GM23338 (cell line): ENCODE data around the gene NRK. TPM values are rescaled to one million over a fixed set of nuclear protein-coding genes. Genes with fewer than 3 reads are reported as not detected.

ENCODE experiments used
- ATAC-seq: fragments of 200-7000 bp; cut with Tn5 transposase; 3 replicates; pipeline ENCODE4 v1.9.1; 2020
- DNase-seq: peaks from one replicate; pipeline ENCODE4 v3.0.0-alpha.2; 2015; ENCODE audit warnings: low spot score
- H2AFZ ChIP-seq: fragments of 200-600 bp; sonication (generic); 2 replicates; pipeline ENCODE4 v1.8.0; 2016; ENCODE audit warnings: antibody characterized with exemption, mild to moderate bottlenecking, moderate library complexity
- H3F3A ChIP-seq: fragments of 200-600 bp; sonication (generic); replicated peaks from 2 replicates; pipeline ENCODE4 v1.8.0; 2017; ENCODE audit warnings: antibody characterized with exemption, mixed run types, low read depth
- H3K27ac ChIP-seq: fragments of 200-600 bp; sonication (generic); 2 replicates; pipeline ENCODE4 v1.6.1; 2016; ENCODE audit warnings: low read depth
- H3K27me3 ChIP-seq: fragments of 200-600 bp; sonication (generic); 2 replicates; pipeline ENCODE4 v1.8.0; 2016; ENCODE audit warnings: mild to moderate bottlenecking, mixed run types, moderate library complexity; ENCODE audit not compliant: insufficient read depth
- H3K36me3 ChIP-seq: fragments of 200-600 bp; sonication (generic); 2 replicates; pipeline ENCODE4 v1.8.0; 2016; ENCODE audit warnings: mild to moderate bottlenecking; ENCODE audit not compliant: insufficient read depth
- H3K4me1 ChIP-seq: fragments of 200-600 bp; sonication (generic); 2 replicates; pipeline ENCODE4 v1.8.0; 2016; ENCODE audit warnings: mild to moderate bottlenecking, moderate library complexity; ENCODE audit not compliant: insufficient read depth
- H3K4me2 ChIP-seq: fragments of 200-600 bp; sonication (generic); 2 replicates; pipeline ENCODE4 v1.7.1; 2017; ENCODE audit warnings: mixed run types
- H3K4me3 ChIP-seq: fragments of 200-600 bp; sonication (generic); 2 replicates; pipeline ENCODE4 v1.6.1; 2016; ENCODE audit warnings: mixed run types
- H3K79me2 ChIP-seq: fragments of 200-600 bp; sonication (generic); replicated peaks from 2 replicates; pipeline ENCODE4 v1.8.0; 2017; ENCODE audit warnings: mild to moderate bottlenecking; ENCODE audit not compliant: insufficient read depth
- H3K9me2 ChIP-seq: fragments of 200-600 bp; sonication (generic); 2 replicates; pipeline ENCODE4 v1.8.0; 2017; ENCODE audit not compliant: insufficient read depth
- H4K20me1 ChIP-seq: fragments of 200-600 bp; sonication (generic); replicated peaks from 2 replicates; pipeline ENCODE4 v1.8.0; 2017; ENCODE audit warnings: mild to moderate bottlenecking; ENCODE audit not compliant: insufficient read depth
- H3K27ac Mint-ChIP-seq: 2 replicates; pipeline ENCODE4 v1.8.0; 2020; ENCODE audit warnings: inconsistent platforms, mild to moderate bottlenecking, moderate library complexity, mixed read lengths
- H3K27me3 Mint-ChIP-seq: 3 replicates; pipeline ENCODE4 v1.8.0; 2022; ENCODE audit warnings: low read depth, mild to moderate bottlenecking, moderate library complexity, mixed read lengths, inconsistent platforms; ENCODE audit not compliant: insufficient read depth, poor library complexity
- H3K36me3 Mint-ChIP-seq: 3 replicates; pipeline ENCODE4 v1.8.0; 2021; ENCODE audit warnings: low read depth, mild to moderate bottlenecking, inconsistent platforms, moderate library complexity, mixed read lengths
- H3K4me1 Mint-ChIP-seq: 3 replicates; pipeline ENCODE4 v1.8.0; 2020; ENCODE audit warnings: mild to moderate bottlenecking, inconsistent platforms, mixed read lengths
- H3K4me3 Mint-ChIP-seq: 3 replicates; pipeline ENCODE4 v1.8.0; 2021; ENCODE audit warnings: moderate library complexity, mild to moderate bottlenecking, inconsistent platforms, mixed read lengths
- H3K9me3 Mint-ChIP-seq: 3 replicates; pipeline ENCODE4 v1.8.0; 2020; ENCODE audit warnings: moderate library complexity, mild to moderate bottlenecking, inconsistent platforms, mixed read lengths
- CREB1 ChIP-seq: fragments of 250-450 bp; sonication (Bioruptor Pico); IDR thresholded peaks from 2 replicates; pipeline ENCODE4 v1.5.0; 2020; ENCODE audit warnings: low read depth, mild to moderate bottlenecking, moderate library complexity
- CTCF ChIP-seq, 2 experiments: fragments of 200-600 bp in 1 of 2; sonication (generic) in 1 of 2; conservative IDR thresholded peaks; 2 replicates each; pipeline versions ENCODE4 v1.5.1 to v1.6.1; 2016 to 2017; ENCODE audit warnings: antibody characterized with exemption in 2 of 2, low read depth in 2 of 2, mild to moderate bottlenecking in 2 of 2, moderate library complexity in 1 of 2
- ETS1 ChIP-seq: IDR thresholded peaks from 2 replicates; pipeline ENCODE4 v1.6.1; 2016; ENCODE audit warnings: antibody characterized with exemption
- EZH2 ChIP-seq: fragments of 200-600 bp; sonication (generic); IDR thresholded peaks from one replicate; pipeline ENCODE4 v1.8.0; 2017; ENCODE audit warnings: antibody characterized with exemption, mild to moderate bottlenecking, low read depth; ENCODE audit not compliant: unreplicated experiment
- EZH2phosphoT487 ChIP-seq: fragments of 200-600 bp; sonication (generic); IDR thresholded peaks from one replicate; pipeline ENCODE4 v1.8.1; 2018; ENCODE audit warnings: antibody characterized with exemption; ENCODE audit not compliant: unreplicated experiment
- JUNB ChIP-seq: IDR thresholded peaks from one replicate; pipeline ENCODE4 v1.6.1; 2016; ENCODE audit warnings: antibody characterized with exemption; ENCODE audit not compliant: unreplicated experiment
- NANOG ChIP-seq: IDR thresholded peaks from 2 replicates; pipeline ENCODE4 v1.6.1; 2016; ENCODE audit warnings: antibody characterized with exemption, borderline replicate concordance
- POLR2AphosphoS5 ChIP-seq: IDR thresholded peaks from 2 replicates; pipeline ENCODE4 v1.6.1; 2016; ENCODE audit warnings: antibody characterized with exemption, low read depth
- REST ChIP-seq: IDR thresholded peaks from one replicate; pipeline ENCODE4 v1.6.1; 2018; ENCODE audit warnings: antibody characterized with exemption; ENCODE audit not compliant: unreplicated experiment
- STAT1 ChIP-seq: IDR thresholded peaks from one replicate; pipeline ENCODE4 v1.6.1; 2016; ENCODE audit warnings: antibody characterized with exemption; ENCODE audit not compliant: unreplicated experiment
- ZNF114 ChIP-seq: fragments of 250-450 bp; sonication (Bioruptor Pico); IDR thresholded peaks from 2 replicates; pipeline ENCODE4 v1.5.0; 2020; ENCODE audit warnings: mild to moderate bottlenecking, moderate library complexity
- ZNF331 ChIP-seq: fragments of 250-450 bp; sonication (Bioruptor Pico); IDR thresholded peaks from 2 replicates; pipeline ENCODE4 v1.5.0; 2020; ENCODE audit warnings: low read depth, mild to moderate bottlenecking, moderate library complexity
- polyA plus RNA-seq: library from polyadenylated mRNA; unstranded; fragments of >200 nt; fragmentation: Nextera tagmentation; extraction: Ambion mirVana; gene quantifications from 2 replicates; pipeline ENCODE4 v1.2.1, GENCODE V29; 2016
- total RNA-seq: library from RNA; depleted of rRNA; stranded (reverse); fragments of >200 nt; shearing (Covaris generic); gene quantifications from 2 replicates; pipeline ENCODE4 v1.2.3, GENCODE V29; 2014
- TF ChIP-seq, protein P1 (sequence below): fragments of 250-450 bp; sonication (Bioruptor Pico); IDR thresholded peaks from 2 replicates; pipeline ENCODE4 v1.5.0; 2020; ENCODE audit warnings: mild to moderate bottlenecking, moderate library complexity

The NRK gene
- total and polyA plus RNA-seq, 2 experiments from 2014 or later, result 6.4 to 16.2 TPM

GRCh38 chrX:105872941-105873340, 50.6 kb downstream of the NRK start:
- no peak overlapping the region for H3K27ac Mint-ChIP-seq
- H3K4me1 Mint-ChIP-seq, result no peaks in the 10 kb centered on the region
- no peaks in the 10 kb centered on the region; the same call in 2 of the 3 replicates for H3K9me3 Mint-ChIP-seq
- no peak for TF ChIP-seq CREB1 (CRISPR knock-in tag)
- no peak for TF ChIP-seq NANOG
- no peak for TF ChIP-seq ZNF114 (CRISPR knock-in tag)
- no peak for TF ChIP-seq ZNF331
- no peak for TF ChIP-seq POLR2AphosphoS5
- TF ChIP-seq CTCF (conservative IDR thresholded peaks at IDR 0.05; ENCODE audit: low read depth in 2 of 2), result no peak
- TF ChIP-seq REST, result no peak
- TF ChIP-seq EZH2, result no peak
- TF ChIP-seq, protein P1, sequence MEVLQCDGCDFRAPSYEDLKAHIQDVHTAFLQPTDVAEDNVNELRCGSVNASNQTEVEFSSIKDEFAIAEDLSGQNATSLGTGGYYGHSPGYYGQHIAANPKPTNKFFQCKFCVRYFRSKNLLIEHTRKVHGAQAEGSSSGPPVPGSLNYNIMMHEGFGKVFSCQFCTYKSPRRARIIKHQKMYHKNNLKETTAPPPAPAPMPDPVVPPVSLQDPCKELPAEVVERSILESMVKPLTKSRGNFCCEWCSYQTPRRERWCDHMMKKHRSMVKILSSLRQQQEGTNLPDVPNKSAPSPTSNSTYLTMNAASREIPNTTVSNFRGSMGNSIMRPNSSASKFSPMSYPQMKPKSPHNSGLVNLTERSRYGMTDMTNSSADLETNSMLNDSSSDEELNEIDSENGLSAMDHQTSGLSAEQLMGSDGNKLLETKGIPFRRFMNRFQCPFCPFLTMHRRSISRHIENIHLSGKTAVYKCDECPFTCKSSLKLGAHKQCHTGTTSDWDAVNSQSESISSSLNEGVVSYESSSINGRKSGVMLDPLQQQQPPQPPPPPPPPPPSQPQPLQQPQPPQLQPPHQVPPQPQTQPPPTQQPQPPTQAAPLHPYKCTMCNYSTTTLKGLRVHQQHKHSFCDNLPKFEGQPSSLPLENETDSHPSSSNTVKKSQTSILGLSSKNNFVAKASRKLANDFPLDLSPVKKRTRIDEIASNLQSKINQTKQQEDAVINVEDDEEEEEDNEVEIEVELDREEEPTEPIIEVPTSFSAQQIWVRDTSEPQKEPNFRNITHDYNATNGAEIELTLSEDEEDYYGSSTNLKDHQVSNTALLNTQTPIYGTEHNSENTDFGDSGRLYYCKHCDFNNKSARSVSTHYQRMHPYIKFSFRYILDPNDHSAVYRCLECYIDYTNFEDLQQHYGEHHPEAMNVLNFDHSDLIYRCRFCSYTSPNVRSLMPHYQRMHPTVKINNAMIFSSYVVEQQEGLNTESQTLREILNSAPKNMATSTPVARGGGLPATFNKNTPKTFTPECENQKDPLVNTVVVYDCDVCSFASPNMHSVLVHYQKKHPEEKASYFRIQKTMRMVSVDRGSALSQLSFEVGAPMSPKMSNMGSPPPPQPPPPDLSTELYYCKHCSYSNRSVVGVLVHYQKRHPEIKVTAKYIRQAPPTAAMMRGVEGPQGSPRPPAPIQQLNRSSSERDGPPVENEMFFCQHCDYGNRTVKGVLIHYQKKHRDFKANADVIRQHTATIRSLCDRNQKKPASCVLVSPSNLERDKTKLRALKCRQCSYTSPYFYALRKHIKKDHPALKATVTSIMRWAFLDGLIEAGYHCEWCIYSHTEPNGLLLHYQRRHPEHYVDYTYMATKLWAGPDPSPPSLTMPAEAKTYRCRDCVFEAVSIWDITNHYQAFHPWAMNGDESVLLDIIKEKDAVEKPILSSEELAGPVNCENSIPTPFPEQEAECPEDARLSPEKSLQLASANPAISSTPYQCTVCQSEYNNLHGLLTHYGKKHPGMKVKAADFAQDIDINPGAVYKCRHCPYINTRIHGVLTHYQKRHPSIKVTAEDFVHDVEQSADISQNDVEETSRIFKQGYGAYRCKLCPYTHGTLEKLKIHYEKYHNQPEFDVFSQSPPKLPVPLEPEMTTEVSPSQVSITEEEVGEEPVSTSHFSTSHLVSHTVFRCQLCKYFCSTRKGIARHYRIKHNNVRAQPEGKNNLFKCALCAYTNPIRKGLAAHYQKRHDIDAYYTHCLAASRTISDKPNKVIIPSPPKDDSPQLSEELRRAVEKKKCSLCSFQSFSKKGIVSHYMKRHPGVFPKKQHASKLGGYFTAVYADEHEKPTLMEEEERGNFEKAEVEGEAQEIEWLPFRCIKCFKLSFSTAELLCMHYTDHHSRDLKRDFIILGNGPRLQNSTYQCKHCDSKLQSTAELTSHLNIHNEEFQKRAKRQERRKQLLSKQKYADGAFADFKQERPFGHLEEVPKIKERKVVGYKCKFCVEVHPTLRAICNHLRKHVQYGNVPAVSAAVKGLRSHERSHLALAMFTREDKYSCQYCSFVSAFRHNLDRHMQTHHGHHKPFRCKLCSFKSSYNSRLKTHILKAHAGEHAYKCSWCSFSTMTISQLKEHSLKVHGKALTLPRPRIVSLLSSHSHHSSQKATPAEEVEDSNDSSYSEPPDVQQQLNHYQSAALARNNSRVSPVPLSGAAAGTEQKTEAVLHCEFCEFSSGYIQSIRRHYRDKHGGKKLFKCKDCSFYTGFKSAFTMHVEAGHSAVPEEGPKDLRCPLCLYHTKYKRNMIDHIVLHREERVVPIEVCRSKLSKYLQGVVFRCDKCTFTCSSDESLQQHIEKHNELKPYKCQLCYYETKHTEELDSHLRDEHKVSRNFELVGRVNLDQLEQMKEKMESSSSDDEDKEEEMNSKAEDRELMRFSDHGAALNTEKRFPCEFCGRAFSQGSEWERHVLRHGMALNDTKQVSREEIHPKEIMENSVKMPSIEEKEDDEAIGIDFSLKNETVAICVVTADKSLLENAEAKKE (CRISPR knock-in tag), result no peak
- TF ChIP-seq JUNB, result no peak
- no peak for TF ChIP-seq STAT1
- TF ChIP-seq ETS1, result no peak
- no peak for TF ChIP-seq EZH2phosphoT487
- Histone ChIP-seq H3K36me3 (no peaks in the 10 kb centered on the region), H4K20me1 (no peaks in the 10 kb centered on the region), H3F3A (no peaks in the 10 kb centered on the region), H3K4me3 (no peak overlapping the region), H3K27ac (no peak overlapping the region), H2AFZ (no peak overlapping the region), H3K79me2 (no peaks in the 10 kb centered on the region), H3K9me2 (no peaks in the 10 kb centered on the region), H3K4me2 (no peak overlapping the region), H3K4me1 (no peaks in the 10 kb centered on the region), H3K27me3 (no peaks in the 10 kb centered on the region)
- H3K36me3 Mint-ChIP-seq, result no peaks in the 10 kb centered on the region
- H3K4me3 Mint-ChIP-seq, result no peak overlapping the region
- no peaks in the 10 kb centered on the region for H3K27me3 Mint-ChIP-seq
- DNase-seq (no peak), ATAC-seq (no peak)
